K562 (cell line): Measurements from ENCODE around the gene CXCR2. TPM values are rescaled to one million over a fixed set of nuclear protein-coding genes. Genes with fewer than 3 reads are reported as not detected.
A peak's percentile ranks its signal among the peaks of the same experiment; 100 is the strongest.

Source experiments
- ATAC-seq: fragments of 200-7000 bp; cut with Tn5 transposase; 3 replicates; pipeline ENCODE4 v1.9.1; 2020; ENCODE audit warnings: moderate library complexity
- BruUV-seq: library from RNA; stranded (reverse); fragments of 400-500 nt; replicated peaks from 2 replicates; lab custom pipeline; 2021; lab: Mats Ljungman, UMichigan
- CTCF ChIA-PET: fragments of 300-600 bp; formaldehyde crosslinking; extraction: SDS; loops from one replicate; lab custom pipeline; 2021; ENCODE audit warnings: low intra/inter-chr PET ratio; lab: Yijun Ruan, JAX
- POLR2A ChIA-PET: fragments of 300-600, 350-650 bp; sonication (Branson Sonifier 250); formaldehyde crosslinking; extraction: SDS; loops from one replicate; lab custom pipeline; 2021; ENCODE audit warnings: antibody characterized with exemption, inconsistent platforms; lab: Yijun Ruan, JAX
- DNase-seq, 4 experiments: peaks; one replicate each; pipeline versions ENCODE4 v3.0.0 to v3.0.0-alpha.2; 2011 to 2018; ENCODE audit warnings: low spot score in 3 of 4, mixed read lengths in 3 of 4; ENCODE audit errors: extremely low read depth in 1 of 4
- FAIRE-seq: peaks from 2 replicates; lab custom pipeline; 2011; peaks lifted over from hg19 to GRCh38; lab: Jason Lieb, UNC
- H2AFZ ChIP-seq: 2 replicates; pipeline ENCODE4 v1.6.0; 2011; ENCODE audit warnings: low read depth, low read length, control low read depth, inconsistent platforms
- H3K27ac ChIP-seq: fragments of 200-600 bp; 3 replicates; pipeline ENCODE4 v1.8.0; 2011; ENCODE audit warnings: low read depth, mild to moderate bottlenecking, control low read depth, inconsistent platforms, low read length, moderate library complexity, mixed read lengths; ENCODE audit errors: extremely low read depth
- H3K27me3 ChIP-seq, 2 experiments: fragments of 300-600 bp in 1 of 2; 2 replicates in 1 of 2; 3 replicates in 1 of 2; pipeline versions ENCODE4 v1.6.0 to v1.8.0; 2011; ENCODE audit warnings: inconsistent platforms in 2 of 2, low read length in 2 of 2, mild to moderate bottlenecking in 1 of 2, mixed read lengths in 1 of 2, moderate library complexity in 1 of 2; ENCODE audit not compliant: control insufficient read depth in 2 of 2, insufficient read depth in 2 of 2
- H3K36me3 ChIP-seq: fragments of 300-600 bp; 3 replicates; pipeline ENCODE4 v1.8.0; 2011; ENCODE audit warnings: mild to moderate bottlenecking, low read length, inconsistent platforms; ENCODE audit not compliant: control insufficient read depth, insufficient read depth
- H3K4me1 ChIP-seq, 2 experiments: fragments of 200-600 bp in 1 of 2; replicated peaks in 1 of 2; 2 replicates in 1 of 2; 3 replicates in 1 of 2; pipeline versions ENCODE4 v1.5.1 to v1.8.0; 2011; ENCODE audit warnings: inconsistent platforms in 2 of 2, low read length in 2 of 2, mild to moderate bottlenecking in 1 of 2, mixed read lengths in 1 of 2, moderate library complexity in 1 of 2; ENCODE audit not compliant: control insufficient read depth in 2 of 2, insufficient read depth in 2 of 2
- H3K4me2 ChIP-seq: 2 replicates; pipeline ENCODE4 v1.6.1; 2011; ENCODE audit warnings: low read length, control low read depth, inconsistent platforms, mixed read lengths; ENCODE audit not compliant: insufficient read depth
- H3K4me3 ChIP-seq: fragments of 200-600 bp; sonication (generic), shearing (Covaris generic); 2 replicates; pipeline ENCODE4 v1.5.1; 2016; ENCODE audit warnings: control low read depth, inconsistent platforms
- H3K79me2 ChIP-seq: fragments of 200-600 bp; 3 replicates; pipeline ENCODE4 v1.8.0; 2011; ENCODE audit warnings: low read length, inconsistent platforms; ENCODE audit not compliant: control insufficient read depth, insufficient read depth
- H3K9ac ChIP-seq, 2 experiments: 2 replicates each; pipeline versions ENCODE4 v1.6.0 to v1.6.1; 2011; ENCODE audit warnings: low read depth in 2 of 2, low read length in 2 of 2, control low read depth in 1 of 2, inconsistent platforms in 1 of 2, mild to moderate bottlenecking in 1 of 2, mixed read lengths in 1 of 2; ENCODE audit not compliant: insufficient read depth in 1 of 2
- H3K9me1 ChIP-seq: one replicate; pipeline ENCODE4 v1.6.0; 2011; ENCODE audit warnings: inconsistent platforms, mild to moderate bottlenecking, low read length, moderate library complexity; ENCODE audit not compliant: control insufficient read depth, insufficient read depth
- H3K9me3 ChIP-seq: replicated peaks from 2 replicates; pipeline ENCODE4 v1.5.1; 2011; ENCODE audit warnings: low read depth, low read length, inconsistent platforms; ENCODE audit not compliant: control insufficient read depth, insufficient read depth
- H4K20me1 ChIP-seq: replicated peaks from 2 replicates; pipeline ENCODE4 v1.6.1; 2011; ENCODE audit warnings: low read length, inconsistent platforms, mixed read lengths; ENCODE audit not compliant: control insufficient read depth, insufficient read depth
- DMBX1 ChIP-seq: fragments of 250-450 bp; sonication (Bioruptor Pico); IDR thresholded peaks from 2 replicates; pipeline ENCODE4 v1.8.0; 2022; ENCODE audit warnings: inconsistent platforms, mild to moderate bottlenecking, moderate library complexity, borderline replicate concordance
- DNMT1 ChIP-seq: fragments of 450-650 bp; IDR thresholded peaks from 2 replicates; pipeline ENCODE4 v1.6.1; 2016; ENCODE audit warnings: antibody characterized with exemption, mild to moderate bottlenecking
- EP400 ChIP-seq: fragments of 450-650 bp; IDR thresholded peaks from 2 replicates; pipeline ENCODE4 v1.6.1; 2017; ENCODE audit warnings: antibody characterized with exemption, mild to moderate bottlenecking, moderate library complexity
- ERF ChIP-seq: fragments of 450-650 bp; formaldehyde crosslinking; IDR thresholded peaks from 2 replicates; pipeline ENCODE4 v1.4.0; 2020; ENCODE audit warnings: mild to moderate bottlenecking, mixed read lengths
- ETV5 ChIP-seq: sonication (generic); formaldehyde crosslinking; IDR thresholded peaks from 2 replicates; pipeline ENCODE4 v1.4.0; 2020; ENCODE audit warnings: low read depth, mild to moderate bottlenecking, missing genetic modification reagents
- HLTF ChIP-seq: fragments of 450-650 bp; IDR thresholded peaks from 2 replicates; pipeline ENCODE4 v1.6.1; 2016
- HMG20A ChIP-seq: fragments of 450-650 bp; formaldehyde crosslinking; conservative IDR thresholded peaks from 2 replicates; pipeline ENCODE4 v1.4.0; 2020; ENCODE audit warnings: mild to moderate bottlenecking, mixed read lengths
- IRF9 ChIP-seq: fragments of 450-650 bp; IDR thresholded peaks from 2 replicates; pipeline ENCODE4 v1.6.1; 2016; ENCODE audit warnings: missing biosample characterization, missing genetic modification characterization
- KDM2B ChIP-seq: fragments of 250-450 bp; sonication (Bioruptor Pico); IDR thresholded peaks from 2 replicates; pipeline ENCODE4 v1.8.0; 2021; ENCODE audit warnings: mild to moderate bottlenecking, moderate library complexity
- MAFK ChIP-seq: IDR thresholded peaks from 2 replicates; pipeline ENCODE4 v1.6.1; 2011; ENCODE audit warnings: low read length, improper control_type of control experiment
- NR2F6 ChIP-seq: fragments of 450-650 bp; formaldehyde crosslinking; IDR thresholded peaks from 2 replicates; pipeline ENCODE4 v1.4.0; 2020; ENCODE audit warnings: mild to moderate bottlenecking
- ZBTB2 ChIP-seq: fragments of 450-650 bp; IDR thresholded peaks from 2 replicates; pipeline ENCODE4 v1.6.1; 2016; ENCODE audit warnings: antibody characterized with exemption
- ZNF212 ChIP-seq: fragments of 450-650 bp; formaldehyde crosslinking; IDR thresholded peaks from 2 replicates; pipeline ENCODE4 v1.4.0; 2020; ENCODE audit warnings: mild to moderate bottlenecking
- ZNF511 ChIP-seq: sonication (generic); formaldehyde crosslinking; IDR thresholded peaks from 2 replicates; pipeline ENCODE4 v1.8.0; 2022; ENCODE audit warnings: mild to moderate bottlenecking, missing genetic modification reagents
- ZNF780A ChIP-seq: fragments of 250-450 bp; sonication (Bioruptor Pico); IDR thresholded peaks from 2 replicates; pipeline ENCODE4 v1.5.0; 2021; ENCODE audit warnings: mild to moderate bottlenecking
- WGBS: fragments of 100-300 bp; shearing (Covaris generic); methylation state at CpG from one replicate; pipeline ENCODE4 v1.1.6; 2016; ENCODE audit warnings: low coverage, mixed read lengths; ENCODE audit not compliant: insufficient coverage; ENCODE audit errors: missing lambda C conversion rate; 5-methylcytosine and 5-hydroxymethylcytosine counted together
- in situ Hi-C: fragments of 300-500 bp; cut with MboI; formaldehyde crosslinking; loops from 4 replicates; pipeline ENCODE4 v1.15.0; 2018; ENCODE audit warnings: inconsistent platforms, mixed read lengths
- intact Hi-C: fragments of 100-400 bp; cut with micrococcal nuclease; formaldehyde crosslinking; loops from 2 replicates; pipeline ENCODE4 v1.14.2; 2022
- polyA plus RNA-seq, 8 experiments: library from polyadenylated mRNA; depleted of rRNA in 4 of 8; stranded (reverse) in 5 of 8; unstranded in 3 of 8; fragments of >200 nt; fragmentation: Nextera tagmentation in 2 of 8; fragmentation: Illumina TruSeq in 1 of 8; extraction: Ambion mirVana in 2 of 8; extraction: Trizol in 1 of 8; gene quantifications; 2 replicates each; pipeline versions ENCODE4 v1.2.1 to v1.2.3, GENCODE V29; 2011 to 2014; ENCODE audit warnings: inconsistent platforms in 1 of 8, missing spikeins in 1 of 8
- total RNA-seq, 7 experiments: library from RNA; depleted of rRNA in 6 of 7; stranded (reverse); fragments of >200 nt in 6 of 7; fragmentation: Illumina TruSeq in 2 of 7; extraction: Trizol in 2 of 7; gene quantifications; 2 replicates each; pipeline versions ENCODE4 v1.2.1 to v1.2.3, GENCODE V29; 2011 to 2021; ENCODE audit warnings: low replicate concordance in 1 of 7

Gene CXCR2
- total and polyA plus RNA-seq, 9 of the 15 experiments (the other 6 are each of a cell fraction or from before 2014, with no cell fraction given), result not detected

GRCh38 chr2:218179782-218180181 lies 54.0 kb downstream of the CXCR2 start:
- TF ChIP-seq ZNF212 (no peak), DNMT1 (no peak), HLTF (no peak), NR2F6 (CRISPR knock-in tag) (no peak)
- Histone ChIP-seq H3K9me1 (no peaks in the 10 kb centered on the region), H3K4me3 (no peak overlapping the region), H3K36me3 (no peaks in the 10 kb centered on the region), H3K79me2 (no peaks in the 10 kb centered on the region), H3K4me1 (peaks cover 0 to 3% of the 10 kb centered on the region in 2 experiments; a peak in 3 of 5 replicates), H3K4me2 (no peak overlapping the region), H3K27ac (no peak overlapping the region), H3K9me3 (no peaks in the 10 kb centered on the region), H4K20me1 (no peaks in the 10 kb centered on the region), H3K9ac (no peak overlapping the region), H3K27me3 (no peaks in the 10 kb centered on the region), H2AFZ (no peak overlapping the region)
- in situ Hi-C loops (no loop called here), intact Hi-C loops (loop anchor here (10.0 kb wide), 1 partner anchor 285 kb away; no protein-coding TSS in a partner anchor)
- ChIA-PET CTCF (no interaction called here), POLR2A (no interaction called here)
- BruUV-seq, result no TSS peak
- WGBS, result 26% methylated on average over 2 of the region's 4 CpGs
- ATAC-seq, result no peak
- no peak for DNase-seq
- no peak for FAIRE-seq

GRCh38 chr2:218180467-218181114 lies 54.8 kb downstream of the CXCR2 start:
- no TSS peak for BruUV-seq
- FAIRE-seq, result peak; percentile 72
- ChIA-PET POLR2A (no interaction called here), CTCF (no interaction called here)
- Histone ChIP-seq H3K4me1 (peaks cover 0 to 3% of the 10 kb centered on the region in 2 experiments; a peak in 3 of 5 replicates), H3K4me2 (no peak overlapping the region; the same call in 1 of the 2 replicates), H3K4me3 (no peak overlapping the region), H3K36me3 (no peaks in the 10 kb centered on the region), H2AFZ (peak overlapping the region; percentile 72; the same call in 1 of the 2 replicates), H3K9me1 (no peaks in the 10 kb centered on the region), H3K9ac (no peak overlapping the region), H3K9me3 (no peaks in the 10 kb centered on the region), H3K79me2 (no peaks in the 10 kb centered on the region), H4K20me1 (no peaks in the 10 kb centered on the region), H3K27me3 (no peaks in the 10 kb centered on the region), H3K27ac (no peak overlapping the region)
- 31% methylated on average over 7 of the region's 9 CpGs for WGBS
- DNase-seq, result peak in 1 of 4 experiments; percentile 52
- intact Hi-C loops, result loop anchor here (10.0 kb wide), 1 partner anchor 284 kb away; no protein-coding TSS in a partner anchor
- ATAC-seq, result peak; percentile 74
- in situ Hi-C loops, result no loop called here
- TF ChIP-seq EP400 (no peak), ZNF780A (CRISPR knock-in tag) (no peak), IRF9 (tag) (no peak), ERF (CRISPR knock-in tag) (no peak), ZBTB2 (no peak), KDM2B (no peak), HMG20A (CRISPR knock-in tag) (no peak), DMBX1 (CRISPR knock-in tag) (no peak), ETV5 (CRISPR knock-in tag) (no peak), ZNF511 (no peak), MAFK (peak; percentile 65)
